Ishikawa (cell line): ENCODE measurements around the gene TTC3.

ENCODE experiments used
- EP300 ChIP-seq: IDR thresholded peaks from 2 replicates; pipeline ENCODE4 v1.6.1; 2012; ENCODE audit warnings: borderline replicate concordance
- TAF1 ChIP-seq: IDR thresholded peaks from 2 replicates; pipeline ENCODE4 v1.6.1; 2012; ENCODE audit warnings: low read depth, mild to moderate bottlenecking
- YY1 ChIP-seq: IDR thresholded peaks from 2 replicates; pipeline ENCODE4 v1.6.1; 2012; ENCODE audit warnings: low read depth
- ZBTB7A ChIP-seq: IDR thresholded peaks from 2 replicates; pipeline ENCODE4 v1.6.1; 2012; ENCODE audit warnings: low read depth
- TF ChIP-seq, protein P1 (sequence below): IDR thresholded peaks from 2 replicates; pipeline ENCODE4 v1.6.1; 2012

GRCh38 chr21:37208056-37208721 lies 135.1 kb downstream of the TTC3 start:
- no peak for TF ChIP-seq ZBTB7A
- TF ChIP-seq YY1 = no peak
- no peak for TF ChIP-seq EP300
- TF ChIP-seq, protein P1, sequence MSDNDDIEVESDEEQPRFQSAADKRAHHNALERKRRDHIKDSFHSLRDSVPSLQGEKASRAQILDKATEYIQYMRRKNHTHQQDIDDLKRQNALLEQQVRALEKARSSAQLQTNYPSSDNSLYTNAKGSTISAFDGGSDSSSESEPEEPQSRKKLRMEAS = no peak
- TF ChIP-seq TAF1 = no peak
